OCI-LY7 (cell line): ENCODE results near the gene STK10. TPM values are rescaled to one million over a fixed set of nuclear protein-coding genes. Genes with fewer than 3 reads are reported as not detected.

ENCODE experiments used
- BruUV-seq: library from RNA; stranded (reverse); fragments of 400-500 nt; replicated peaks from 2 replicates; lab custom pipeline; 2021; lab: Mats Ljungman, UMichigan
- CTCF ChIA-PET: fragments of 300-600 bp; sonication (Branson Sonifier 250); formaldehyde crosslinking; loops from one replicate; lab custom pipeline; 2022; ENCODE audit warnings: antibody characterized with exemption; ENCODE audit not compliant: unreplicated experiment; lab: Charles Lee
- POLR2A ChIA-PET: fragments of 300-600 bp; sonication (Branson Sonifier 250); formaldehyde crosslinking; loops from one replicate; lab custom pipeline; 2022; ENCODE audit warnings: antibody characterized with exemption; lab: Charles Lee
- DNase-seq: peaks from one replicate; pipeline ENCODE4 v3.0.0-alpha.2; 2015; ENCODE audit warnings: low spot score
- H2AFZ ChIP-seq: fragments of 200-600 bp; sonication (generic), shearing (Covaris generic); 2 replicates; pipeline ENCODE4 v1.6.1; 2014; ENCODE audit warnings: mild to moderate bottlenecking, antibody characterized with exemption, low read length, moderate library complexity
- H3K27ac ChIP-seq: fragments of 200-600 bp; sonication (generic); 2 replicates; pipeline ENCODE4 v1.5.1; 2014; ENCODE audit warnings: mixed run types, low read depth, mild to moderate bottlenecking, moderate library complexity, low read length, inconsistent platforms; ENCODE audit not compliant: poor library complexity, severe bottlenecking
- H3K36me3 ChIP-seq: fragments of 200-600 bp; sonication (generic); 2 replicates; pipeline ENCODE4 v1.6.1; 2014; ENCODE audit warnings: mild to moderate bottlenecking, antibody characterized with exemption, low read length, moderate library complexity, mixed read lengths; ENCODE audit not compliant: insufficient read depth
- H3K4me1 ChIP-seq: fragments of 200-600 bp; sonication (generic); 2 replicates; pipeline ENCODE4 v1.5.1; 2014; ENCODE audit warnings: mild to moderate bottlenecking, low read length; ENCODE audit not compliant: insufficient read depth, poor library complexity, severe bottlenecking
- H3K4me2 ChIP-seq: fragments of 200-600 bp; sonication (generic); 2 replicates; pipeline ENCODE4 v1.6.1; 2014; ENCODE audit warnings: mild to moderate bottlenecking, low read length
- H3K4me3 ChIP-seq: fragments of 200-600 bp; sonication (generic); 2 replicates; pipeline ENCODE4 v1.5.1; 2014; ENCODE audit warnings: mild to moderate bottlenecking, low read depth, low read length; ENCODE audit not compliant: poor library complexity, severe bottlenecking
- H3K79me2 ChIP-seq: fragments of 200-600 bp; sonication (generic); 2 replicates; pipeline ENCODE4 v1.6.1; 2016; ENCODE audit warnings: low read depth, mild to moderate bottlenecking, low read length, moderate library complexity, mixed read lengths; ENCODE audit not compliant: insufficient read depth
- H3K9me2 ChIP-seq: fragments of 200-600 bp; sonication (generic); 2 replicates; pipeline ENCODE4 v1.6.1; 2016; ENCODE audit warnings: mild to moderate bottlenecking, low read length, mixed read lengths; ENCODE audit not compliant: insufficient read depth
- H3K9me3 ChIP-seq: fragments of 200-600 bp; sonication (generic); 2 replicates; pipeline ENCODE4 v1.6.1; 2014; ENCODE audit warnings: mild to moderate bottlenecking, mixed run types, low read length, mixed read lengths
- H4K20me1 ChIP-seq: fragments of 200-600 bp; sonication (generic); 2 replicates; pipeline ENCODE4 v1.6.1; 2014; ENCODE audit warnings: mild to moderate bottlenecking, antibody characterized with exemption, low read length, moderate library complexity, mixed read lengths; ENCODE audit not compliant: insufficient read depth
- CTCF ChIP-seq: fragments of 200-600 bp; sonication (generic); conservative IDR thresholded peaks from 2 replicates; pipeline ENCODE4 v1.5.1; 2014; ENCODE audit warnings: mild to moderate bottlenecking, antibody characterized with exemption, low read length, moderate library complexity, mixed read lengths
- EZH2phosphoT487 ChIP-seq: fragments of 200-600 bp; sonication (generic); IDR thresholded peaks from 2 replicates; pipeline ENCODE4 v1.6.1; 2018; ENCODE audit warnings: low read depth, borderline replicate concordance, mild to moderate bottlenecking, mixed run types, antibody characterized with exemption, low read length, moderate library complexity, mixed read lengths
- intact Hi-C: fragments of 100-400 bp; cut with micrococcal nuclease; formaldehyde crosslinking; loops from one replicate; pipeline ENCODE4 v1.10.0; 2022; ENCODE audit not compliant: unreplicated experiment
- total RNA-seq, 2 experiments: library from RNA; depleted of rRNA in 1 of 2; stranded (reverse); fragments of >200 nt in 1 of 2; shearing (Covaris generic) in 1 of 2; gene quantifications; 2 replicates each; pipeline ENCODE4 v1.2.3, GENCODE V29; 2014 to 2022

The STK10 gene
- total RNA-seq, 2 experiments from 2014 or later, result 53.7 to 89.7 TPM

GRCh38 chr5:172144931-172145869 lies 42.8 kb downstream of the STK10 start:
- no peak overlapping the region for H3K27ac ChIP-seq
- peaks cover 8% of the 10 kb centered on the region; the same call in 1 of the 2 replicates for H3K79me2 ChIP-seq
- ChIA-PET POLR2A (interaction anchor here (0.9 kb wide), 1 partner anchor 13 kb away, joined by 3 read pairs; no protein-coding TSS in a partner anchor), CTCF (no interaction called here)
- intact Hi-C loops, result no loop called here
- BruUV-seq, result no TSS peak
- H4K20me1 ChIP-seq, result no peaks in the 10 kb centered on the region
- TF ChIP-seq CTCF (no peak), EZH2phosphoT487 (no peak)
- no peak overlapping the region for H3K4me2 ChIP-seq
- H3K9me2 ChIP-seq, result no peaks in the 10 kb centered on the region
- H3K4me3 ChIP-seq, result no peak overlapping the region
- H3K36me3 ChIP-seq, result peaks cover 17% of the 10 kb centered on the region; the same call in 1 of the 2 replicates
- no peak for DNase-seq
- H3K9me3 ChIP-seq, result no peaks in the 10 kb centered on the region
- no peak overlapping the region for H2AFZ ChIP-seq
- peaks cover 38% of the 10 kb centered on the region for H3K4me1 ChIP-seq

- peaks cover 13% of the 10 kb centered on the region; the same call in 1 of the 2 replicates for H3K79me2 ChIP-seq
- H3K9me2 ChIP-seq, result no peaks in the 10 kb centered on the region
- no peaks in the 10 kb centered on the region for H4K20me1 ChIP-seq
- intact Hi-C loops, result no loop called here
- ChIA-PET CTCF (no interaction called here), POLR2A (no interaction called here)
- peaks cover 17% of the 10 kb centered on the region; the same call in 1 of the 2 replicates for H3K36me3 ChIP-seq
- BruUV-seq, result no TSS peak
- H3K9me3 ChIP-seq, result no peaks in the 10 kb centered on the region
- no peak for TF ChIP-seq EZH2phosphoT487
- TF ChIP-seq CTCF, result no peak
- H3K4me1 ChIP-seq, result peaks cover 47% of the 10 kb centered on the region
- DNase-seq, result peak; percentile 47
- H3K4me2 ChIP-seq, result no peak overlapping the region
- H3K27ac ChIP-seq, result no peak overlapping the region
- H3K4me3 ChIP-seq, result no peak overlapping the region
- H2AFZ ChIP-seq, result no peak overlapping the region
These were observed 43.7 kb downstream of the STK10 start for GRCh38 chr5:172144291-172144815.
